ENCODE measurements around the gene PRMT2. TPM values are rescaled to one million over a fixed set of nuclear protein-coding genes. Genes with fewer than 3 reads are reported as not detected.
"Not testable (repeated sequence)": the region's sequence is repeated elsewhere in the genome, so short reads cannot be mapped to it uniquely, and the experiment has no call there.

Gene PRMT2
- total RNA-seq, 1 experiment from 2014 or later: 64.5 TPM

DNA sequence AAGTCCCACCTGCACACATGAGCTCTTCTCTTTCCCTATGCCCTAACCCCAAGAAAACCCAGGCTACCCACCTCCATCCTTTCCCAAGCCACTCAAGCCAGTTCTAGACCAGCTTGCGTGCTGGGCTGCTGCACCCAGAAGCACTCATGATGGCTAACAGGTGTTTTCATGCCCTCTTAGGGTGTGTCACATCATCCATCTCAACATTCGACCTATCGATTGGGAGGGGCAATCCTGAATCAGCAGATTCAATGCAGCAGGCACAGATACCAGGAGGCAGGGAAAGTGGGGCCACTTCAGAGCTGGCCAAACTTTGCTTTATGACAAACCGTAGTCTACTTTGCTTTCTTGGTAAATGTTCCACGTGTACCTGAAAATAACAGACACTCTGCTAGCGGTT is 6.6 kb upstream of the PRMT2 start:
- Histone ChIP-seq H3K27ac (no peak overlapping the region), H3F3A (ENCODE audit: insufficient read depth, low read depth) (no peaks in the 10 kb centered on the region), H3K9me2 (ENCODE audit: insufficient read depth) (no peaks in the 10 kb centered on the region), H3K36me3 (ENCODE audit: low read depth) (no peaks in the 10 kb centered on the region), H3K4me3 (no peak overlapping the region), H3K9me3 (ENCODE audit: insufficient read depth, low read depth) (no peaks in the 10 kb centered on the region; the same call in 1 of the 2 replicates), H3K79me2 (ENCODE audit: low read depth) (no peaks in the 10 kb centered on the region), H3K4me1 (replicated peaks; ENCODE audit: insufficient read depth) (0 out of 2 replicates have a peak, but pooled peaks cover under 1% of the 10 kb centered on the region), H2AFZ (no peak overlapping the region), H3K4me2 (no peak overlapping the region), H4K20me1 (ENCODE audit: insufficient read depth) (no peaks in the 10 kb centered on the region), H3K27me3 (ENCODE audit: insufficient read depth, low read depth) (no peaks in the 10 kb centered on the region)
- TF ChIP-seq EZH2 (IDR thresholded peaks at IDR 0.05; ENCODE audit: low read depth): no peak
- TF ChIP-seq, protein P1, sequence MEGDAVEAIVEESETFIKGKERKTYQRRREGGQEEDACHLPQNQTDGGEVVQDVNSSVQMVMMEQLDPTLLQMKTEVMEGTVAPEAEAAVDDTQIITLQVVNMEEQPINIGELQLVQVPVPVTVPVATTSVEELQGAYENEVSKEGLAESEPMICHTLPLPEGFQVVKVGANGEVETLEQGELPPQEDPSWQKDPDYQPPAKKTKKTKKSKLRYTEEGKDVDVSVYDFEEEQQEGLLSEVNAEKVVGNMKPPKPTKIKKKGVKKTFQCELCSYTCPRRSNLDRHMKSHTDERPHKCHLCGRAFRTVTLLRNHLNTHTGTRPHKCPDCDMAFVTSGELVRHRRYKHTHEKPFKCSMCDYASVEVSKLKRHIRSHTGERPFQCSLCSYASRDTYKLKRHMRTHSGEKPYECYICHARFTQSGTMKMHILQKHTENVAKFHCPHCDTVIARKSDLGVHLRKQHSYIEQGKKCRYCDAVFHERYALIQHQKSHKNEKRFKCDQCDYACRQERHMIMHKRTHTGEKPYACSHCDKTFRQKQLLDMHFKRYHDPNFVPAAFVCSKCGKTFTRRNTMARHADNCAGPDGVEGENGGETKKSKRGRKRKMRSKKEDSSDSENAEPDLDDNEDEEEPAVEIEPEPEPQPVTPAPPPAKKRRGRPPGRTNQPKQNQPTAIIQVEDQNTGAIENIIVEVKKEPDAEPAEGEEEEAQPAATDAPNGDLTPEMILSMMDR (conservative IDR thresholded peaks at IDR 0.05): no peak
- BruUV-seq (replicated peaks): no TSS peak
- intact Hi-C loops (cut with micrococcal nuclease; ENCODE audit: unreplicated experiment): no loop called here
- CTCF ChIA-PET: no interaction called here
- no peak for DNase-seq
- POLR2A ChIA-PET (ENCODE audit: unreplicated experiment): no interaction called here

DNA sequence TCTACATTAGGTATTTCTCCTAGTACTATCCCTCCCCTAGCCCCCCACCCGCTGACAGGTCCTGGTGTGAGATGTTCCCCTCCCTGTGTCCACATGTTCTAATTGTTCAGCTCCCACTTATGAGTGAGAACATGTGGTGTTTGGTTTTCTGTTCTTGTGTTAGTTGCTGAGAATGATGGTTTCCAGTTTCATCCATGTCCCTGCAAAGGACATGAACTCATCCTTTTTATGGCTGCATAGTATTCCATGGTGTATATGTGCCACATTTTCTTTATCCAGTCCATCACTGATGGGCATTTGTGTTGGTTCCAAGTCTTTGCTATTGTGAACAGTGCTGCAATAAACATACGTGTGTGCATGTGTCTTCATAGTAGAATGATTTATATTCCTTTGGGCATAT is 4.6 kb upstream of the PRMT2 start:
- H3K4me2 ChIP-seq; BruUV-seq (replicated peaks); CTCF ChIA-PET: not testable (repeated sequence)

DNA sequence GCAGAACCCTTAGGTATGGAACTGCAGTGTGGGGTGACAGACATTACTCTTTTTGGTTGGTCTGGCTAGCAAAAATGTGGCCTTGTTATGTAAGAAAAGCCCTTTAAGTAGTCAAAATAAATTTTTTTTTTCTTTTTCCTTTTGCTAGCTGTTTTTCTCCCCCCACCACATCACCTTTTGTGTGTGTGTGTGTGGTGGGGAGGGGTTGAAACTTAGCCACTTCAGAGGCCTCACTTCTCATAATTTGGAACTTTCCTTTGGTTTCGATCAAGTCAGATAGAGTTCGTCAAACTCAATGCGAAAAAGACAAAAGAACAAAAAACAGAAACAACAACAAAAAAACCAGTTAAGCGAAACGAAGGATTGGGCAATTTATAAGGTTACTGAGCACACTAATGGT is 1.9 kb upstream of the PRMT2 start:
- DNase-seq: no peak
- BruUV-seq (replicated peaks): no TSS peak
- H3K4me1 ChIP-seq (replicated peaks; ENCODE audit: insufficient read depth): peaks cover 14% of the 10 kb centered on the region
- TF ChIP-seq, protein P1 (conservative IDR thresholded peaks at IDR 0.05): no peak
- TF ChIP-seq EZH2 (IDR thresholded peaks at IDR 0.05; ENCODE audit: low read depth): no peak
- H3K79me2 ChIP-seq (ENCODE audit: low read depth): peaks cover 24% of the 10 kb centered on the region
- ChIA-PET CTCF (no interaction called here), POLR2A (ENCODE audit: unreplicated experiment) (interaction anchor here (0.6 to 1.0 kb wide), 2 partner anchors 31 to 134 kb away, joined by 4 to 6 read pairs; no protein-coding TSS in a partner anchor)
- no peaks in the 10 kb centered on the region for H3K9me3 ChIP-seq (ENCODE audit: insufficient read depth, low read depth)
- no peaks in the 10 kb centered on the region for H3K27me3 ChIP-seq (ENCODE audit: insufficient read depth, low read depth)
- H4K20me1 ChIP-seq (ENCODE audit: insufficient read depth): no peaks in the 10 kb centered on the region
- no peaks in the 10 kb centered on the region for H3K36me3 ChIP-seq (ENCODE audit: low read depth)
- H3K4me3 ChIP-seq: no peak overlapping the region
- no peak overlapping the region for H3K4me2 ChIP-seq
- intact Hi-C loops (cut with micrococcal nuclease; ENCODE audit: unreplicated experiment): no loop called here
- no peaks in the 10 kb centered on the region for H3K9me2 ChIP-seq (ENCODE audit: insufficient read depth)
- H3F3A ChIP-seq (ENCODE audit: insufficient read depth, low read depth): no peaks in the 10 kb centered on the region
- no peak overlapping the region for H3K27ac ChIP-seq
- H2AFZ ChIP-seq: no peak overlapping the region

More for the DNA sequence above, 4.6 kb upstream of the PRMT2 start:
- H3K9me2 ChIP-seq (ENCODE audit: insufficient read depth); POLR2A ChIA-PET (ENCODE audit: unreplicated experiment); H3F3A ChIP-seq (ENCODE audit: insufficient read depth, low read depth); H3K4me3 ChIP-seq; H3K9me3 ChIP-seq (ENCODE audit: insufficient read depth, low read depth); H3K79me2 ChIP-seq (ENCODE audit: low read depth); H3K27ac ChIP-seq; H4K20me1 ChIP-seq (ENCODE audit: insufficient read depth); DNase-seq; H3K4me1 ChIP-seq (replicated peaks; ENCODE audit: insufficient read depth); H2AFZ ChIP-seq; H3K27me3 ChIP-seq (ENCODE audit: insufficient read depth, low read depth); H3K36me3 ChIP-seq (ENCODE audit: low read depth); intact Hi-C loops (cut with micrococcal nuclease; ENCODE audit: unreplicated experiment): not testable (repeated sequence)

DNA sequence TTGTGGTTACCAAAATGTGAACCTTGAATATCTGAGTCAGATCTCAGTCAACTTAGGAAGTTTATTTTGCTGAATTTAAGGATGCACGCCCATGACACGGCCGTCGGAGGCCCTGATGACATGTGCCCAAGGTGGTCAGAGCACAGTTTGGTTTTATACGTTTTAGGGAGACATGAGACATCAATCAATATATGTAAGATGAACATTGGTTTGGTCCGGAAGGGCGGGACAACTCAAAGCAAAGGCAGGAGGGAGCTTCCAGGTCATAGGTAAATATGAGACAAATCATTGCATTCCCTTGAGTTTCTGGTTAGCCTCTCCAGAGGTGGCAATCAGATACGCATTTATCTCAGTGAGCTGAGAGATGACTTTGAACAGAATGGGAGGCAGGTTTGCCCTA is 1.0 kb upstream of the PRMT2 start:
- H4K20me1 ChIP-seq (ENCODE audit: insufficient read depth): no peaks in the 10 kb centered on the region
- no peaks in the 10 kb centered on the region for H3K36me3 ChIP-seq (ENCODE audit: low read depth)
- no peaks in the 10 kb centered on the region for H3K27me3 ChIP-seq (ENCODE audit: insufficient read depth, low read depth)
- BruUV-seq (replicated peaks): no TSS peak
- peaks cover 26% of the 10 kb centered on the region for H3K79me2 ChIP-seq (ENCODE audit: low read depth)
- no peaks in the 10 kb centered on the region for H3K9me2 ChIP-seq (ENCODE audit: insufficient read depth)
- POLR2A ChIA-PET (ENCODE audit: unreplicated experiment): interaction anchor here (0.7 kb wide), 1 partner anchor 33 kb away, joined by 4 read pairs; no protein-coding TSS in a partner anchor
- H2AFZ ChIP-seq: peak overlapping the region; percentile 78
- TF ChIP-seq EZH2 (IDR thresholded peaks at IDR 0.05; ENCODE audit: low read depth): no peak
- TF ChIP-seq, protein P1 (conservative IDR thresholded peaks at IDR 0.05): no peak
- DNase-seq: peak in 1 of 2 experiments; percentile 1
- peak overlapping the region; percentile 96 for H3K4me3 ChIP-seq
- peak overlapping the region; percentile 78 for H3K4me2 ChIP-seq
- peak overlapping the region; percentile 91 for H3K27ac ChIP-seq
- CTCF ChIA-PET: no interaction called here
- intact Hi-C loops (cut with micrococcal nuclease; ENCODE audit: unreplicated experiment): no loop called here
- no peaks in the 10 kb centered on the region for H3K9me3 ChIP-seq (ENCODE audit: insufficient read depth, low read depth)
- H3K4me1 ChIP-seq (replicated peaks; ENCODE audit: insufficient read depth): peaks cover 14% of the 10 kb centered on the region
- H3F3A ChIP-seq (ENCODE audit: insufficient read depth, low read depth): no peaks in the 10 kb centered on the region
